T1000 (cell line): ENCODE data around the gene CCDC110.
A peak's percentile ranks its signal among the peaks of the same experiment; 100 is the strongest.

Experiments
- DNase-seq: peaks from one replicate; lab custom pipeline; 2025; ENCODE audit warnings: mixed read lengths; lab: John Stamatoyannopoulos, UW

Gene CCDC110

GRCh38 chr4:185421366-185422124 lies 50.0 kb downstream of the CCDC110 start:
- no peak for DNase-seq

GRCh38 chr4:185416955-185417354 lies 54.6 kb downstream of the CCDC110 start:
- DNase-seq: no peak

- no peak for DNase-seq
These were observed 59.1 kb downstream of the CCDC110 start for GRCh38 chr4:185412412-185412811.

GRCh38 chr4:185411849-185412248 lies 59.7 kb downstream of the CCDC110 start:
- DNase-seq: no peak

- DNase-seq: no peak
These were observed 63.1 kb downstream of the CCDC110 start for GRCh38 chr4:185408432-185408831.

GRCh38 chr4:185405296-185405999 lies 66.1 kb downstream of the CCDC110 start:
- no peak for DNase-seq

- no peak for DNase-seq
These were observed 67.5 kb downstream of the CCDC110 start for GRCh38 chr4:185404031-185404430.

- no peak for DNase-seq
These were observed 72.1 kb downstream of the CCDC110 start for GRCh38 chr4:185399466-185399865.

- DNase-seq: no peak
These were observed 72.9 kb downstream of the CCDC110 start for GRCh38 chr4:185398618-185399017.

- DNase-seq: no peak
These were observed 74.7 kb downstream of the CCDC110 start, which contains the start of gene ANKRD37 for GRCh38 chr4:185396724-185397385. TSS of gene ANKRD37 (plus strand) at chr4:185396841. CDS start at chr4:185396924, 83 bp downstream.

- DNase-seq: peak; percentile 81
These were observed 75.4 kb downstream of the CCDC110 start for GRCh38 chr4:185395956-185396723.

GRCh38 chr4:185395238-185395955 lies 76.1 kb downstream of the CCDC110 start, which contains the start of gene LRP2BP:
TSS of gene LRP2BP (minus strand) at chr4:185395924. CDS start at chr4:185378186, 17,738 bp downstream.
- DNase-seq: no peak
